Raji (cell line): ENCODE data around the gene TMEM178A.

Source experiments
- POLR2A ChIP-seq: IDR thresholded peaks from 2 replicates; pipeline ENCODE4 v1.6.1; 2011; ENCODE audit warnings: low read depth, low read length, control low read depth; ENCODE audit not compliant: insufficient read depth

The TMEM178A gene

GRCh38 chr2:39665811-39666490 is at the start of gene TMEM178A:
TSS of gene TMEM178A (plus strand) at chr2:39665917. CDS start at chr2:39665975, 58 bp downstream.
- no peak for TF ChIP-seq POLR2A

- TF ChIP-seq POLR2A, result no peak
Measured at GRCh38 chr2:39618236-39618635, 47.5 kb upstream of the TMEM178A start.

- no peak for TF ChIP-seq POLR2A
Measured at GRCh38 chr2:39618736-39619135, 47.0 kb upstream of the TMEM178A start.

- TF ChIP-seq POLR2A, result no peak
Measured at GRCh38 chr2:39620067-39620466, 45.6 kb upstream of the TMEM178A start.

GRCh38 chr2:39621596-39621995 is 44.1 kb upstream of the TMEM178A start:
- no peak for TF ChIP-seq POLR2A

GRCh38 chr2:39622860-39623259 is 42.9 kb upstream of the TMEM178A start:
- no peak for TF ChIP-seq POLR2A

- TF ChIP-seq POLR2A, result no peak
Measured at GRCh38 chr2:39623917-39624316, 41.8 kb upstream of the TMEM178A start.

GRCh38 chr2:39625193-39625926 is 40.4 kb upstream of the TMEM178A start:
- no peak for TF ChIP-seq POLR2A

- no peak for TF ChIP-seq POLR2A
Measured at GRCh38 chr2:39625927-39626270, 39.8 kb upstream of the TMEM178A start.

GRCh38 chr2:39629646-39630045 is 36.1 kb upstream of the TMEM178A start:
- TF ChIP-seq POLR2A, result no peak

- no peak for TF ChIP-seq POLR2A
Measured at GRCh38 chr2:39631256-39631655, 34.5 kb upstream of the TMEM178A start.

- no peak for TF ChIP-seq POLR2A
Measured at GRCh38 chr2:39631718-39632117, 34.0 kb upstream of the TMEM178A start.

GRCh38 chr2:39632876-39633275 is 32.8 kb upstream of the TMEM178A start:
- no peak for TF ChIP-seq POLR2A

GRCh38 chr2:39636306-39636705 is 29.4 kb upstream of the TMEM178A start:
- no peak for TF ChIP-seq POLR2A

GRCh38 chr2:39638581-39638980 is 27.1 kb upstream of the TMEM178A start:
- no peak for TF ChIP-seq POLR2A

GRCh38 chr2:39640107-39640506 is 25.6 kb upstream of the TMEM178A start:
- TF ChIP-seq POLR2A, result no peak
